Activated naive CD8-positive, alpha-beta T cell (primary cell): Measurements from ENCODE around the gene PRELID1.
A peak's percentile ranks its signal among the peaks of the same experiment; 100 is the strongest.
"Not testable (repeated sequence)": the region's sequence is repeated elsewhere in the genome, so short reads cannot be mapped to it uniquely, and the experiment has no call there.

ENCODE experiments used
- H3K27ac Mint-ChIP-seq: one replicate; pipeline ENCODE4 v1.8.0; 2021; ENCODE audit warnings: mixed read lengths
- H3K27me3 Mint-ChIP-seq: one replicate; pipeline ENCODE4 v1.8.0; 2021; ENCODE audit warnings: mixed read lengths
- H3K36me3 Mint-ChIP-seq: one replicate; pipeline ENCODE4 v1.8.0; 2021; ENCODE audit warnings: mixed read lengths
- H3K4me1 Mint-ChIP-seq: one replicate; pipeline ENCODE4 v1.8.0; 2021; ENCODE audit warnings: low read depth, mixed read lengths
- H3K4me3 Mint-ChIP-seq: one replicate; pipeline ENCODE4 v1.8.0; 2021; ENCODE audit warnings: mild to moderate bottlenecking, mixed read lengths
- H3K9me3 Mint-ChIP-seq: one replicate; pipeline ENCODE4 v1.8.0; 2021; ENCODE audit warnings: low read depth, mixed read lengths

The PRELID1 gene

DNA sequence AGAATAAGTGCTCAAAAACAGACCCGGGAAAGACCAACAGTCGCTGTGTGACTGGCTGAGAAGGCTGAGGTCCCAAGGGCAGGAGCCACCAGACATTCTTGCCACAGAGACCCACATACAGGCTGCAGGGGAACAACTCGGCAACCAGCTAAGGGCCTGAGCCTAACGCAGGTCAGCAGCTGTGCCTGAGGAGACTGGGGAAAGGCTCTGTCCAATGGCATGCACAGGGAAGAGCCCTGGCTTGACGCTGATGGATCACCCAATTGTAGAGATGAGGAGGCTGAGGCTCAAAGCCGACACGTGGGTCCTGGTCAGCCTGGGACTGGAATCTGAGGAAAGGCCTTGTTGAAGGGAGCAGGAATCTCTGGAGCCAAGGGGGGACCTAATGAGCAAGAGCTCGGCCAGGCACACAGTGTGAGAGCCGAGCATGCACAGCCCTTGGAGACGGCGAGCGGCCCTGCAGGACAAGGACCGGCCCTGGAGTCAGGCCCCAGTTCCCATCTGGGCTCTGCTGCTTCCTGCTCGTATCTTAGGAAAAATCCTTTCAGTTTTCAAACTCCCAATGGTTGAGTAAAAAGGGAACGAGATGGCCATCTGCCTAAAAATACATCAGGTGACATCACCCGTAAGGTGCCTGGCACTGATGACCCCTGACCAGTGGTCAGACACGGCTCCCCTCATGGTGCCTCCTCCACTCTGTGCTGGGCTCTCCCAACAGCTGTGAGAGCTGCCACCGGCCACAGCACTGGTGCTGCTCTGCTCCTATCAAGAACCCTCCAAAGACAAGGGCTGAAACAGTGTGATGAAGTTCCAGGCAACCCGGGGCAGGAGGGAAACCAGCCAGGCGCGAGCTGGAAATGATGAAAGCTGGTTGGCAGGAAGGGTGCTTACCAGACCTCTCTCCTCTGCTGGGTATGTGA is 31.4 kb downstream of the PRELID1 start:
- Mint-ChIP-seq H3K9me3 (no peaks in the 10 kb centered on the region), H3K4me3 (no peak overlapping the region), H3K4me1 (peaks cover 7% of the 10 kb centered on the region), H3K27me3 (no peaks in the 10 kb centered on the region), H3K36me3 (peaks cover 4% of the 10 kb centered on the region), H3K27ac (no peak overlapping the region)

DNA sequence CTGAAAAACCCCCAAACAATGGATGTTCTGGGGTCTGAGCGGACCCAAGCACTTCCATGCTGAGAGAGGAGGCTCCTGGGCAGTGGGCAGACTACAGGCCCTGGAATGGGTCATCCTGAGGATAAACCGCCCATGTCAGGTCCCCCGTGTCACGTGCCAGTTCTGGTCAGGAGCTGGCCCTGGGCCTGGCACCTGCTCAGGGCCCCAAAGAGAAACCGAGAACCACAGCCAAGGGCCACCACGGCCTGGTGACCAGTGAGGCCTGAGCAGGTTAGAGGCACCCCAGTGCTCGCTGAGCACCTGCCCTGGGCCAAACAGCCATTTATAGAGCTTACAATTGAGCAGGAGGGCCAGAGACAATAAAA is 32.1 kb downstream of the PRELID1 start:
- Mint-ChIP-seq H3K4me1 (peaks cover 7% of the 10 kb centered on the region), H3K4me3 (no peak overlapping the region), H3K9me3 (no peaks in the 10 kb centered on the region), H3K27ac (no peak overlapping the region), H3K27me3 (no peaks in the 10 kb centered on the region), H3K36me3 (peaks cover 4% of the 10 kb centered on the region)

DNA sequence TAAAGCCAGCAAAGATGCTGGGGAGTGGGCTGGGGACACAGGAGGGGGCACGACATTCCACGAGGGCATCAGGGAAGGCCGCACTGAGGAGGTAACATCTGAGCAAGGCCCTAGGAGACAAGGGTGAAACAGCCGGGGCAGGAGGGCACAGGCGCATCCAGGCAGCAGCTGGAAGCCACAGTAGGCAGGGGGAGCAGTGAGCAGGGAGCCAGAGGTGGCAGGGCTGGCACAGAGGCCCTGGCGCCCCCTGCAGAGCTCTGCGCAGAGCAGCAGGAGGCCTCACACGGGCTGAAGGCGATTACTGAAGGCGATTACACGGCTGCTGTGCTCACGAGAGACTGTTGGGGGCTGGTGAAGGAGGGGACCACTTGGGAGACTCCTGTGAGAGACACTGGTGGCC is 32.5 kb downstream of the PRELID1 start:
- Mint-ChIP-seq H3K27ac (no peak overlapping the region), H3K4me1 (peaks cover 7% of the 10 kb centered on the region), H3K36me3 (peaks cover 4% of the 10 kb centered on the region), H3K27me3 (no peaks in the 10 kb centered on the region), H3K9me3 (no peaks in the 10 kb centered on the region), H3K4me3 (no peak overlapping the region)

DNA sequence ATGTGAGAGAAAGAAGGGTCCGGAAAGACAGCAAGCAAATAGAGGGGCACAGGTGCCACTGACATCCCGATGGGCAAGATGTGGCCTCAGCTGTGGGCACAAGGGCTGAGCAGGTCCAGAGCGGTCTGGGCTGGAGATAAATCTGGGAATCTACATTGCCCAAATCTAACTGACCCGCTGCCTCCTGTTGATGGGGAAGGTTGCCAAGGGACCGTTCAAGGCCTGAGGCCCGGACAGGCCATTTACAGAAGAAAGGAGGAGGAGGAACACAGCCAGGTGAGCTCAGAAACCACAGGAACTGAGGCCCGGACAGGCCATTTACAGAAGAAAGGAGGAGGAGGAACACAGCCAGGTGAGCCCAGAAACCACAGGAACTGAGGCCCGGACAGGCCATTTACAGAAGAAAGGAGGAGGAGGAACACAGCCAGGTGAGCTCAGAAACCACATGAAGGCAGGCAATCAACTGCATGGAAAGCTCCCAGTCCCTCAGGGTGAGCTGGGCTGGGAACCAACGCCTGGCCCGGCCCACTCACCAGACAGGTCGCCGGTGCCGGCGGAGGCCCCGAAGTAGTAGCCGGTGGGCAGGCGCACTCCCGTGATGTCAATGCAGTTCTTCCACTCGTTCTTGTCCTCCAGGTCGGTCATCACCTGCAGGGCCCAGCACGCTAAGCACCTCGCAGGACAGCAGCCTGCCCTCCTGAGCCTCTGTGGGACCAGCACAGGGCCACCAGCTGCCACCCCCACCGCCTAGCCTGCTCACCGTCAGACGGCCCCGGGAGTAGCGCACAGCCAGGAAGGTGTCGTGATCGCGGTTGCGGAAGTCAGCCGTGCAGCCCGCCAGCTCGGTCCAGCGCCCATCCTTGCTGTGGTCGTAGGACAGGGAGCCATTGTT is 33.2 kb downstream of the PRELID1 start:
- Mint-ChIP-seq H3K27me3 (no peaks in the 10 kb centered on the region), H3K4me3 (no peak overlapping the region), H3K4me1 (peaks cover 10% of the 10 kb centered on the region), H3K27ac (no peak overlapping the region), H3K9me3 (no peaks in the 10 kb centered on the region), H3K36me3 (peaks cover 7% of the 10 kb centered on the region)

DNA sequence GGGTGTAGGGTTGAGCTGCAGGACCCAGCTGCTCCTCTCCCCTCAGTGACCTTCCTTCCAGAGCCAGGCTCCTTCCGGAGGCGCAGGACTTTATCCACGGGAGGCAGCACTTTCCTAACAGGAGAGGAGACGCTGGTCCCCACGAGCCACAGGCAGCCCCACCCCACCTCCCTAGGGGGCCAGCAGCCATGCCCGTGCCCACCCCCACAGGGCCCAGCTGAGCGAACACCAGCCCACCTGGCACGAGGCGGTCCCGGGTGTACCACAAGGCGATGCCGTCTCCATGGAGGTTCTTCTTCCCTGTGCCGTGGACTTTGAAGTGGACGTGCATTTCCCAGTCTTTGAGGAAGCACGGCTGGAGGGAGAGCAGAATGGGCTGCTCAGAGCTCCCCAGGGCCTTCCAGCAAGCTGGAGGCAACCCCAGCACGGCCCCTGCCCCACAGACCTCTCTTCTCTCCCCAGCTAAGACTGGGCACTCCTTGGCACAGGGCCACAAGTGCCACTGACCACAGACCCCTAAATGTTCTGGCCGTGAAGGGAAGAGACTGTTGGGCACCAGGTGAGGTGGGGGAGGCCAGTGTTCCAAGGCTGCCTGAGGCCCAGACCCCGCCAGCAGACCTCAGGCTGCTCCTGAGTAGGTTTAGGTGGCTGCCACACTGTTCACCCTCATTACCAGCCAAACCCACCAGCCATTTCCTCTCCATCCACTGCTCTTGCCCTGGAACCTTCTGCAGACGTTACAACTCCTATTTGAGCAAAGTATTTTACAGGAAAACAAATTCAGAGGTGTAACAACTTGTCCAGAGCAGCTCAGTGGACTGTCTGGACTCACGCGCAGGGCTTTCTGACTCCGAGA is 34.9 kb downstream of the PRELID1 start:
- Mint-ChIP-seq H3K27me3 (no peaks in the 10 kb centered on the region), H3K4me3 (no peak overlapping the region), H3K9me3 (no peaks in the 10 kb centered on the region), H3K27ac (no peak overlapping the region), H3K36me3 (peaks cover 8% of the 10 kb centered on the region), H3K4me1 (peaks cover 12% of the 10 kb centered on the region)

DNA sequence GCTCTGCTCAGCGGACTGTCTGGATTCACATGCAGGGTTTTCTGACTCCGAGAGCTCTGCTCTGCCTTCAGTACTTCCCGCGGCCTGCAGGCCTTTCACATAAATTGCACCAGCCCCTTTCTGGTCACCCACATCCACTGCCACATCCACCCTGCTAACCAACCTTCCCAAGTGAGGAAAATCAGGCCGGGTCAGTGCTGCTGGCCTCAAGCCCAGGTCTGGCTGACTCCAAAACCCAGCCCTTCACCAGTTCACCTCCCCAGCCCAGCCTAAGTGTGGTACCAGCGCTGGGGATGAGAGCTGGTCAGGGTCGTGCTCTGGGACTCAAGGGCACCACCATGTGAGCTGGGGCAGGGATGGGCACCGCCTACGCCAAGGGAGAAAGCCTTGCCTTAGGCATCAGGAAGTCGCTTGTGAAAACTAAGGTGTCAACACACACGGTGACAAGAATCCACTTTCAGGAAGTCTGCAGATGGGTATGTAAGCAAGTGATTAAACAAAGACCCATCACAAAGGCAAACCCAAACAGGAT is 35.6 kb downstream of the PRELID1 start:
- H3K4me3 Mint-ChIP-seq, result no peak overlapping the region
- peaks cover 10% of the 10 kb centered on the region for H3K36me3 Mint-ChIP-seq
- H3K4me1 Mint-ChIP-seq, result peaks cover 15% of the 10 kb centered on the region
- no peaks in the 10 kb centered on the region for H3K9me3 Mint-ChIP-seq
- no peaks in the 10 kb centered on the region for H3K27me3 Mint-ChIP-seq
- no peak overlapping the region for H3K27ac Mint-ChIP-seq

DNA sequence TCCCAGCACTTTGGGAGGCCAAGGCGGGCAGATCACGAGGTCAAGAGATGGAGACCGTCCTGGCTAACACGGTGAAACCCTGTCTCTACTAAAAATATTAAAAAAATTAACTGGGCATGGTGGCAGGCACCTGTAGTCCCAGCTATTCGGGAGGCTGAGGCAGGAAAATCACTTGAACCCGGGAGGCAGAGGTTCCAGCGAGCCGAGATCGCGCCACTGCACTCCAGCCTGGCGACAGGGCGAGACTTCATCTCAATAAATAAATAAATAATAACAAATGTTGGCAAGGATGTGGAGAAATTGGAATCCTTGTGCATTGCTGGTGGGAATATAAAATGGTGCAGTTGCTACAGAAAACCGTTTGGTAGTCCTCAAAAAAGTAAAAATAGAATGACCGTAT is 39.4 kb downstream of the PRELID1 start:
- H3K36me3 Mint-ChIP-seq, H3K4me3 Mint-ChIP-seq, H3K9me3 Mint-ChIP-seq, H3K27me3 Mint-ChIP-seq, H3K27ac Mint-ChIP-seq: not testable (repeated sequence)
- peaks cover 35% of the 10 kb centered on the region for H3K4me1 Mint-ChIP-seq

DNA sequence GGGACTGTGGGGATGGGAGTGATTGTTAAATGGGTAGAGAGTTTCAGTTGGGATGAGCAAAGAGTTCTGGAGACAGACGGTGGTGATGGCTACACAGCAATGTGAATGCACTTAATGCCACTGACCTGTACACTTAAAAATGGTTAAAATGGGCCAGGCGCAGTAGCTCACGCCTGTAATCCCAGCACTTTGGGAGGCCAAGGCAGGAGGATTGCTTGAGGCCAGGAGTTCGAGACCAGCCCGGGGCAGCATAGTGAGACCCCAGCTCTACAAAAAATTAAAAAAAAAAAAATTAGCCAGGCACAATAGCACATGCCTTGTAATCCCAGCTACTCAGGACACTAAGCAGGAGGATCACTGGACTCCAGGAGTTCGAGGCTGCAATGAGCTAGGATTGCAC is 40.2 kb downstream of the PRELID1 start:
- no peak overlapping the region for H3K4me3 Mint-ChIP-seq
- H3K36me3 Mint-ChIP-seq, result peaks cover 10% of the 10 kb centered on the region
- no peaks in the 10 kb centered on the region for H3K9me3 Mint-ChIP-seq
- H3K4me1 Mint-ChIP-seq, result peaks cover 35% of the 10 kb centered on the region
- no peak overlapping the region for H3K27ac Mint-ChIP-seq
- H3K27me3 Mint-ChIP-seq, result no peaks in the 10 kb centered on the region

DNA sequence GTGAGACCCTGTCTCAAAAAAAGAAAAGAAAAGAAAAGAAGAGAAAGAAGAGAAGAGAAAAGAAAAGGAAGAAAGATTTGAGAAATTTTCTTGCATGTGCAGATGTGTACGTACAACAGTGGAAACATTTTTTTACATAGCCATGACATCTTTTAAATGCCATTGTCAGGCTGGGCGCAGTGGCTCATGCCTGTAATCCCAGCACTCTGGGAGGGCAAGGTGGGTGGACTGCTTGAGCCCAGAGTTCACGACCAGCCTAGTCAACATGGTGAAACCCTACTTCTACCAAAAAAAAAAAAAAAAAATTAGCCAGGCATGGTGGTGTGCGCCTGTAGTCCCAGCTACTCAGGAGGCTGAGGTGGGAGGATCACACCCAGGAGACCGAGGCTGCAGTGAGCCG is 41.3 kb downstream of the PRELID1 start:
- H3K4me1 Mint-ChIP-seq, result peaks cover 42% of the 10 kb centered on the region
- no peak overlapping the region for H3K27ac Mint-ChIP-seq
- no peak overlapping the region for H3K4me3 Mint-ChIP-seq
- no peaks in the 10 kb centered on the region for H3K27me3 Mint-ChIP-seq
- H3K9me3 Mint-ChIP-seq, result no peaks in the 10 kb centered on the region
- peaks cover 7% of the 10 kb centered on the region for H3K36me3 Mint-ChIP-seq

DNA sequence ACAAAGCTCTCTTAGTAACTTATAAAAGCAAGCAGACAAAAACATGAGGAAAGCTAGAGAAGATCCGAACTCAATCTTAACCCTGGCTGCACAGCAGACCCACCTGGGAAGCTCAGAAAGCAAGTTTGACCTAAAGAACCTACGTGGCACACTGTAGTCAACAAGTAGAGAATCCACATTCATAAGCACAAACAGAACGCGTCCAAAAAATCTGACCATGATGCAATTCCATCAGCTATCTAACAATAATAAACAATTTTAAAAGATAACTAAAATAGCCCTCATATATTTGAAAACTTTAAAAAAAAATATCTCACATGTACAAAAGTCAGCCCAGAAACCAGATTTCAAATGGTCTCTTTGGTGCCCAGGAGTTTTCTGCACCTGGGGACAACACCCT is 43.2 kb downstream of the PRELID1 start:
- Mint-ChIP-seq H3K27ac (peak overlapping the region; percentile 24), H3K4me3 (peak overlapping the region; percentile 22)

DNA sequence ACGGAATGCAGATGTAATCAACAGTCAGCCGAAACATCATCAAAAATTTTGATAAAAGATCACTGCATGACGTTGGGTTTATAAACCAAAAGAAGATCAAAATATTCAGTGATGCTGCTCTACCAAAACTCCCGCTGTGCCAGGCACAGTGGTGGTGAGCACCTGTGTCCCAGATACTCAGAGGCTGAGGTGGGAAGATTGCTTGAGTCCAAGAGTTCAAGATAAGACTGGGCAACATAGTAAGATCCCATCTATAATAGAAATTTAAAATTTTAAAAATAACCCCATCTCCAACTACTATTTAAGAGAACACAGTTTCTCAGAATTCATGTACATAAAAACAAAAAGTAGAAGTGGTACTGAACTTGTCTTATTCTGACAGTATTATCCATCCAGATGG is 44.1 kb downstream of the PRELID1 start:
- H3K27me3 Mint-ChIP-seq, result no peaks in the 10 kb centered on the region
- H3K27ac Mint-ChIP-seq, result no peak overlapping the region
- peaks cover 3% of the 10 kb centered on the region for H3K36me3 Mint-ChIP-seq
- H3K4me1 Mint-ChIP-seq, result peaks cover 51% of the 10 kb centered on the region
- no peaks in the 10 kb centered on the region for H3K9me3 Mint-ChIP-seq
- H3K4me3 Mint-ChIP-seq, result peak overlapping the region; percentile 17

More for the DNA sequence above, 43.2 kb downstream of the PRELID1 start:
- peaks cover 48% of the 10 kb centered on the region for H3K4me1 Mint-ChIP-seq
- H3K27me3 Mint-ChIP-seq, result no peaks in the 10 kb centered on the region
- peaks cover 3% of the 10 kb centered on the region for H3K36me3 Mint-ChIP-seq
- H3K9me3 Mint-ChIP-seq, result no peaks in the 10 kb centered on the region

DNA sequence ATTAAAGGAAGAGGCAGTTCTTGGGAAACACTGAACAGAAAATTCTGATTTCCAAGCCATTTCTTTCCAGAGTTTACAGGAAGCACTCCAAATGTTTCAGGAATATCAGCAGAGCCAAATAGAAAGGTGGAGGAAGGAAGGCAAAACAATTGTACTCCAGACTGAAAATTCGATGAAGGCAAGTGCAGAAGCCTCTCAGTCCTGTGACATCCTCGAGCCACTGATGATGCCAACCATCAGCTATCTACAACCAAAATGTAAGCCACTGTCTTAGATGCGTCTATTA is 45.7 kb downstream of the PRELID1 start:
- no peaks in the 10 kb centered on the region for H3K36me3 Mint-ChIP-seq
- H3K27me3 Mint-ChIP-seq, result no peaks in the 10 kb centered on the region
- peak overlapping the region; percentile 98 for H3K4me3 Mint-ChIP-seq
- peaks cover 50% of the 10 kb centered on the region for H3K4me1 Mint-ChIP-seq
- H3K9me3 Mint-ChIP-seq, result no peaks in the 10 kb centered on the region
- no peak overlapping the region for H3K27ac Mint-ChIP-seq

DNA sequence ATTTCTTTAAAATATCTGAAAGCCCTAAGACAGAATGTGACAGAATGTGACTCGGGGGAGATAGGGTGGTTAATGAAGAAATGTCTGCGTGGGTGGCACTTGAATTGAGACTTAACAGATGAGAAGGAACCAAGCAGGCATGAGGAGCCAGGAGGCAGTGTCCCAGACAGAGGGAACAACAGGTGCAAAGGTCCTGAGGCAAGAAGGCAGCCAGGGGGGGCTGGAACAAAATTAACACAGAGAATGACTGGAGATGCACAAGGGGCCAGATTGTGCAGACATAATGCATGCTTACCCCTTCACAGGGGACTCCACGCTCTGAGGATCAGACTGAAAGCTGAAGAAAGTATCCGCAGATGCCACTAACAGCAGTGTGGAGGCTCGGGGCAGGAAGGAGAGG is 46.2 kb downstream of the PRELID1 start:
- H3K27ac Mint-ChIP-seq, result peak overlapping the region; percentile 54
- H3K27me3 Mint-ChIP-seq, result no peaks in the 10 kb centered on the region
- H3K4me3 Mint-ChIP-seq, result peak overlapping the region; percentile 98
- no peaks in the 10 kb centered on the region for H3K36me3 Mint-ChIP-seq
- no peaks in the 10 kb centered on the region for H3K9me3 Mint-ChIP-seq
- H3K4me1 Mint-ChIP-seq, result peaks cover 55% of the 10 kb centered on the region

DNA sequence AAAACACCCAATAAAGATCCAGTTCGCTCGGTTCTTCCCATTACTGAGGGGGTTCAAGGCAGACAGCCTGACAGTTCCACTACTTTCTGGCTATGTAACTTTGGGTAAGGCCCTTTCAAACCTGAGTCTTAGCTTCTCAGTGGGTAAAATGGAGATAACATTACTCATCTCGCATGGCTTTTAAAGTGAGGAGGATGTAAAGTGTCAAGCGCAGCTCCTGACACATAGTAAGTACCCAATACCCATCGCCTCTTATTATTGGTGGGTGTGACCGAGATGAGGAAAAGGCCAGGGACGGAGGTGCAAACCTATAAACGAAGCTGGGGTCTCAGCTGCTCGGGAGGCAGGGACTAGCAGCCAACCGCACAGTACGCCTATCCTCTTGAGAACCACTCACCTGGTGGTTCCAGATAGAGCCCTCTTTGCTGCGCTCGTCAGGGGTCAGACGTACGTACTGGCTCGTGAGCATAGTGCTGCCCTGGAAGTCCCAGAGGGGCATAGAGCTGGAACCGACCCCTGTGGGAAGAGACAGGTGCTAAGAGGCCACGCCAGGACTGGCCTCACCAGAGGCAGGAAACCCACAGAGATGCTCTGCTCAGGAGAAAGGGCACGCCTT is 47.3 kb downstream of the PRELID1 start:
- Mint-ChIP-seq H3K27me3 (no peaks in the 10 kb centered on the region), H3K4me3 (peak overlapping the region; percentile 98), H3K27ac (peak overlapping the region; percentile 100), H3K4me1 (peaks cover 63% of the 10 kb centered on the region), H3K9me3 (no peaks in the 10 kb centered on the region), H3K36me3 (no peaks in the 10 kb centered on the region)
